ENCODE results near the gene GLRA1. TPM values are rescaled to one million over a fixed set of nuclear protein-coding genes. Genes with fewer than 3 reads are reported as not detected.
A peak's percentile ranks its signal among the peaks of the same experiment; 100 is the strongest.
"Not testable (repeated sequence)": the region's sequence is repeated elsewhere in the genome, so short reads cannot be mapped to it uniquely, and the experiment has no call there.

GLRA1 gene
- total RNA-seq, 1 experiment from 2014 or later, result not detected

GRCh38 chr5:151885138-151885908, 39.3 kb downstream of the GLRA1 start:
- DNase-seq (ENCODE audit: low read depth), result no peak

DNA sequence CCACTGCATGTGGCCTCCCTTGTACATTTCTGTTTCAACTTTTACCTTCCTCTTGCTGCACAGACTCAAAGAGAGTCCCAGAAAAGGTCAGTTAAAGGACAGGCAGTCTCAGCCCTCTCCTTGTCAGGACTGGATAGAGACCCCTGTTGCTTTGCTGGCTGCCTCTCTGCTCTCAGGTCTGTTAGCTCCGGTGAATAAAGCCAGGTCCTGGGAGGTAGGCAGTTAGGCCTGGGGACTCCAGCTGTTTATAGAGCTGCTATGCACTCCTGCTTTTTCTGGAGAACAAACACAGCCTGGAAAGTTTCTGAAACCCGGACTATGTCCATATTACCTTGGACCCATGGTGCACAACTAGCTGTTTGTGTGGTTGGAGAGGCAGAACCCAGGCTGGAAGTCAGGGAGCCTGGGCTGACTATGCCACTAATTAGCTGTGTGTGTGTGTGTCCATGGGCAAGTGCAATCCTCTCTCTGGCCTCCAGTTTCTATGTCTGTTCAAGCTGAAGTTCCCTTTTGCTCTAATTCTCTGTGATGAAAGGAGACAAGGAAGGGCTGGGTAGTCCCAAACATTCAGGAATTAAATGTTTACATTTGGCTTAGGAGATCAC, 42.9 kb downstream of the GLRA1 start:
- DNase-seq (ENCODE audit: low read depth), result no peak

GRCh38 chr5:151880324-151880723, 44.3 kb downstream of the GLRA1 start:
- no peak for DNase-seq (ENCODE audit: low read depth)

GRCh38 chr5:151873701-151874100, 51.0 kb downstream of the GLRA1 start:
- DNase-seq (ENCODE audit: low read depth), result no peak

DNA sequence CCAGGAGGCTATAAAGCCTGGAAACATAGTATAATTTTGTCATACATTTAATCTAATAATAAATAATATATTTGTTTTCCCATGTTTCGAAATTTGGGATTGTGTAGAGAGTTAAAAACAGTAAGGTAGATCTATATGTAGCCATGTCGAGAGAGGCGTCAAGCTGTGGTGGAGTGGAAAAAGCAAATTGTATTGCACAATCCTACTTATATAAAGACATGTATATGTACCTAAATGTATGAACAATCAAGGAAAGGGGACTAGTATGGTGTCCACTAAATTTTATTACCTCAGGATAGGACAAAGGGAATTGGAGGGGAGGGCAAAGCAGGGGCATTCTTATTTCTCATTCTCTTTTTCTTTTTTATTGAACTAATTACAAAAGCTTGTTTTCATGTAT, 52.0 kb downstream of the GLRA1 start:
- DNase-seq (ENCODE audit: low read depth), result no peak

DNA sequence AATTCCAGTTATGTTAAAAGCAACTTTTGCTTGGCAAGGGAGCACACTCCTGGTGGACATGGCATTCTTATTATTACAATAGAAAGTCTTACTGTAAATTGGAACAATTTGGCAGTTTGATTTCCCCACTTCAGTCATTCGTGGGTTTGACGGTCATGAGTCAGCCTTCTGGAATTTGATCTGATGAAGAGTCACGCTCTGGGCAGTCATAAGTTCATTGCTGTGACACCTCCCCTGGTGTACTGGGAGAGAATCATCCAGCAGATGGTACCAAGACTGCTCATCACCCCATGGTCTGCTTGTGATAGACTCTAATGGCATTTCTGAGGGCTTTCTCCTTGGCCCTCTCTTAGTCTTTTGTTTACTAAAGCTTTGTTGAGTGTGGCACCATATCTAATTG, 53.8 kb downstream of the GLRA1 start:
- peak; percentile 90 for DNase-seq (ENCODE audit: low read depth)

- no peak for DNase-seq (ENCODE audit: low read depth)
Measured at GRCh38 chr5:151870271-151870670, 54.4 kb downstream of the GLRA1 start.

DNA sequence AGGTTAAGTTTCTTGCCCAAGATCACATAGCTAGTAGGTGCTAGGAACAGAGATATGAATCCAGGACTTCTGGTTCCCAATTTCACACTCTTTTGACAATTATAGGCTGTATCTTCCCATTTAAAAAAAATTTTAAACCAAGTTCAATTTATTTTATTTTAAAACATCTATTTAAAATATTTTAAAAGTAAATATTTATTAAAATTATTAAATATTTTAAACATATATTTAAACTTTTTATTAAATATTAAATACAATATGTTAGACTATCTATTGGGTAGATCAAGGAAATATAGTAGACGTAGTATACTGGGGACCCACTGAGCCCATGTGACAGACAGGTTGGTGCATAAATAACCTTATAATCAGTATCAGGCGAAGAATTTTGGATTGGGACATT, 54.8 kb downstream of the GLRA1 start:
- no peak for DNase-seq (ENCODE audit: low read depth)

DNA sequence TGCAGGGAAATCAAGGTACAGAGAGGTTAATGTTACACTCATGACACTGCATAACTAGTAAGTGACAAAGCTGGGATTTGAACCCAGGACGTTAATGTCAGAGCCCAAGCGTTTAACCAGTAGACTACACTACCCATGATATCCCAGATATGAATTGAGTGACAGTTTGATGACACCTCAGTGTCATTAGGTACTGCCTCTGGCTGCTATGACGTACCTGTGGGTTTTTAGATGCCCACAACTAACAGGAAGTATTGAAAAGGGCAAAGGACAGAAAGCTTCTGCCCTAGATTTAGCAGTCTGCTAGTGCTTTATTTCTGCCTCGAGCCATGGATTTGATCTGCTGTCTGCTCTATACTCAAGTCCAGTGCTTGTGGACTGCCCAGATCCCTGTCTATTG, 56.2 kb downstream of the GLRA1 start:
- DNase-seq (ENCODE audit: low read depth), result no peak

DNA sequence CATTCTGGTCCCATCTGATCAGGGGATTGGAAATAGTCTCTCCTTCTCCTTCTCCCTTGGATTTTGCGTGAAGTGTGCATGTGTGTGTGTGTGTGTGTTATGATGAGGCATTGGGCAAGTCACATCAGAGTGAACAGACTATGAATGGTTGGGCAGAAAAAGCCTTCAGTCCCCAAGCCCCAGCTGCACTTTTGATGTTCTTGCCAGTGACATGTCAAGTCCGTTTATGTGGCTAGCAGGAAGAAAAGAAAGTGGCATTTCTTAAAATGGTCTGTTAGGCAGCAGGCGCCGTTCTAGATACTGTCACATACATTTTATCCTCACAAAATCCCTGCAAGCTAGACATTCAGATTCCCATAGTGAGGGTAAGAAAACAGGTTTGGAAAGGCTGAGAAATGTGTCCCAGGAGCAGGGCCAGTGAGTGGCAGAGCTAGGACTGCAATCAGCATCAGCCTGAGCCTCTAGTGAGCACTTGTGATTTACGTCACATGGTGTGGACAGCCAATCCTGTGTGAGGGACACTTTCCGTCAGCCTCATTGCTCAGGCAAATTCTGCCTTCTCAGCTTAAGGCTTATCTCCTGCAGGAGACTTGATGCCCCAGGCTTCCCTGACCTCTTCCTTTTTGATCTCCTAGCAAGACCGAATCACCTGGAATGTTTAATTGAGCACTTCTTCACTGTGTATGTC, 60.4 kb downstream of the GLRA1 start:
- no peak for DNase-seq (ENCODE audit: low read depth)

DNA sequence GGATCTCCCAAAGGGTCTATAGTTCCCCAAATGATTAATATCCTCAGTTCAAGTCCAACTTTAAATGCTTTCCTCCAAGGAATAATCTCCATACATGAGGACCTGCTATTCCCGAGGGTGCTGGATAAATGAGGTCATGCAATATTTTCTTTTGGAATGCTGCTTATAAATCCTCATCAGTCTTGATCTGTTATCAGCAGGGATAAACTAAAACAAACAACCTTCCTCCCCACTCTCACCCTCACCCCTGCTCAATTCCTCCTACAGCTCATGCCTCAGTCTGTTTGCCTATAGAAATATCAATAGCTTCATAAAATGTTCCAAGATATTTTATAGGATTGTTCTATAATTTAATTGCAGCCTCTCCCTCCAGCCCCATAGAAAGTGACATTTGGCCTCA, 61.1 kb downstream of the GLRA1 start:
- no peak for DNase-seq (ENCODE audit: low read depth)

- no peak for DNase-seq (ENCODE audit: low read depth)
Measured at GRCh38 chr5:151862811-151863472, 61.7 kb downstream of the GLRA1 start.

DNA sequence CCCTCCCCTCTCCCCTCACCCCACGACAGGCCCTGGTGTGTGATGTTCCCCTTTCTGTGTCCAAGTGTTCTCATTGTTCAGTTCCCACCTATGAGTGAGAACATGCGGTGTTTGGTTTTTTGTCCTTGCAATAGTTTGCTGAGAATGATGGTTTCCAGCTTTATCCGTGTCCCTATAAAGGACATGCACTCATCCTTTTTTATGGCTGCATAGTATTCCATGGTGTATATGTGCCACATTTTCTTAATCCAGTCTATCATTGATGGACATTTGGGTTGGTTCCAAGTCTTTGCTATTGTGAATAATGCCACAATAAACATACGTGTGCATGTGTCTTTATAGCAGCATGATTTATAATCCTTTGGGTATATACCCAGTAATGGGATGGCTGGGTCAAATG, 63.8 kb downstream of the GLRA1 start:
- DNase-seq (ENCODE audit: low read depth), result not testable (repeated sequence)

DNA sequence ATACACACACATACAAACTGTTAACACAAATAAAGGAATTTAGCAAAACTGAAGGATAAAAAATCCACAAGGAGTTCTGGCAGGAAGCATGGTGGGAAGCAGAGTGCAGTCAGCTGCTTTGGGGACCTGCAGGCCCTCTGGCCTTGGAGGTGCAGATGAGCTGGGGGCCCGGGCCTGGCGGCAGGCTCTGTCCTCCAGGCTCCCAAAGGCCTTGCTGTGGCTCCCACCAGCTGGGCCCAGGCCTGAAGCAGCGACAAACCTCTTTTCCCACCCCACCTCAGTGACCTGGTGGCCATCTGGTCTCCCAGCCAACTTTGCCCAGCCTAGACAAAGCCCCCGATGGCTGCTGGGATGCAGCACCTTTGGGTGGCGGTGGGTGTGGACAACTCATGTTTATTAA, 67.8 kb downstream of the GLRA1 start:
- DNase-seq (ENCODE audit: low read depth), result no peak

- no peak for DNase-seq (ENCODE audit: low read depth)
Measured at GRCh38 chr5:151855701-151856100, 69.0 kb downstream of the GLRA1 start.

GRCh38 chr5:151847871-151848270, 76.8 kb downstream of the GLRA1 start:
- no peak for DNase-seq (ENCODE audit: low read depth)

DNA sequence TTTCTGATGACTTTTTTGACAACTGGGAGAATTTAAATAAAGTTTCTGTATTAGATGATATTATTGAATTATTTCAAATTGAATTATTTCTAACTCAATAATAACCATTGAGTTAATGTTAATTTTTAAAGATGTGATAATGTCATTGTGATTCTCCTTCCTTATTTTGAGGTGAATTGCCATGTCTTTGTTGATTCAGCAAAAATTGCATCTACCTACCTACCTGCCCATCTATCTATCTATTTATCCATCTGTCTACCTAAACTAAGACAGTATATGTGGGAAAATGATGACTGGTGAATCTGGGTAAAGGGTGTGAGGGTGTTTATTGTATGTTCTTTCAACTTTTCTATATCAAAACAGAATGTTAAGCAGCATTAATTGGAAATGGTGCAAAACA, 77.9 kb downstream of the GLRA1 start:
- no peak for DNase-seq (ENCODE audit: low read depth)

- DNase-seq (ENCODE audit: low read depth), result not testable (repeated sequence)
Measured at GRCh38 chr5:151832843-151833242, 91.8 kb downstream of the GLRA1 start.

DNA sequence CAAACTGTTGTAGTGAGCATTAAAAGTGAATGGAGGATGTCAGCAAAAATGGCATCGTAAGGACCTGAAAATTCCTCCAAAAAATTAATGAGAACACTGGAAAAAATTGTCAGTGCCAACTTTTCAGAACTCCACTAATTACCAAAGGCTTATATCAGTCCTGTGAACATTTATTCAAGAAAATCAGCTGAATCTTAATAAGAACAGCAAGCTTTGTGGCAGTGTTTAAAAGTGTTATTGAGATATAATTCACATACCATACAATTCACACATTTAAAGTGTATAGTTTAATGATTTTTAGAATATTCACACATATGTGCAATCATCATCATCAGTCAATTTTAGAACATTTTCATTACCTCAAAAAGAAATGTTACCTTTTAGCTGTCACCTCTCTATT, 95.3 kb downstream of the GLRA1 start:
- no peak for DNase-seq (ENCODE audit: low read depth)

DNA sequence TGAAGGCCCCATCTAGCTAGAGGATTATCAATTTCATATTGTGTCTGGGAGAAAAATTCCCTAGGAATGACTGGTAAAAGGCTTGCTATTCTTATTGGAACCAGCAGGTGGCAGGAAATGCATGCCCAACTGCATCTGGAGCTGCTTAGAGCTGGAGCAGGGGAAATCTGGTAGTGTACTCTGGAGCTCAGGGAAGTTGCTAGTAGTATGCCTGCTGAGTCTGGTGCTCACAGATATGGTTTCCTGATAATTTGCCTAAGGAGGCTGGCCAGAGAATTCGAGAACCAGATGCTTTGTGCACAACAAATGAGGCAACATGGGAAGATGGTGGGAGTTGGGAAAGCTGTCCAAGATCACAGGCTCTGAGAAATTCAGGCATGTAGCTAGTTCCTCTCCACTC, 99.2 kb downstream of the GLRA1 start:
- DNase-seq (ENCODE audit: low read depth), result peak; percentile 51

DNA sequence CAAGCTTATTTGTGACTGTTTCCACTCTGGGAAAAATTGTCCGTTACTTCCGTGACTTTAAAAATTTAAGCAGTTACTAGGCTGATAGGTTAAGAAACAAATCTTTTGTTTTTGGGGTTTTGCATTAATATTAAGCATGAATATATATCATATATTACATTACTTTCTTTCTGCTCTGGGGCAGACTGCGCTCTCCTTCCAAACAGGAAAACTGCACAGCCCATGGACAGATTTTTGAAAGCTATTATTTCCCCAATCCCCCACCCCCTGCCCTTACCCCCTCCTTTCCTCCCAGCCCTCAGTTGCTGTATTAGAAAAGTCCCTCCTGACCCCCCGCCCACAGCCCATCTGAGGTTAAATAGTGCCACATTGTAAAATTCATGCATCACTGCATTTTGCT, 102.5 kb downstream of the GLRA1 start:
- DNase-seq (ENCODE audit: low read depth), result no peak

DNA sequence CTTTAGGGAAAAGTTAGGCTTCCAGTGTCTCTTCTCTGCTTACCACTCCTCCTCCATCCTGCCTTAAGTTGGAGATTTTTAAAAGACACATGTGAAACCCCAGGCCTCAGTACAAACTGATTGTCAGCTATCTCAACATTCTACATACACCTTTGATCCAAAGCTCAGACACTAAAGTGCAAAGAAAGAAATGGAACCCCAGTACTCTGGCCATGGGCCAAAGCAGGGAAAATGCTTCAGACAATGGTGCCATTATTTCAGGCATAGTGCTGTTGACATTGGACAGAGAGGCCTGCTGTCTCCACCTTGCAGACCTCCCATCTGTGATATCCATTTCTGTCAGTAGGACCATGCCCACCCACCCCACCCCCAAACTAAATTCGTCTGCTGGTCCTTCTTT, 103.7 kb downstream of the GLRA1 start:
- DNase-seq (ENCODE audit: low read depth), result no peak

- no peak for DNase-seq (ENCODE audit: low read depth)
Measured at GRCh38 chr5:151820271-151820670, 104.4 kb downstream of the GLRA1 start.

Measured in RPMI7951 (cell line).